Measurements from ENCODE around the gene CES5A.
"Not testable (repeated sequence)": the region's sequence is repeated elsewhere in the genome, so short reads cannot be mapped to it uniquely, and the experiment has no call there.

Gene CES5A

DNA sequence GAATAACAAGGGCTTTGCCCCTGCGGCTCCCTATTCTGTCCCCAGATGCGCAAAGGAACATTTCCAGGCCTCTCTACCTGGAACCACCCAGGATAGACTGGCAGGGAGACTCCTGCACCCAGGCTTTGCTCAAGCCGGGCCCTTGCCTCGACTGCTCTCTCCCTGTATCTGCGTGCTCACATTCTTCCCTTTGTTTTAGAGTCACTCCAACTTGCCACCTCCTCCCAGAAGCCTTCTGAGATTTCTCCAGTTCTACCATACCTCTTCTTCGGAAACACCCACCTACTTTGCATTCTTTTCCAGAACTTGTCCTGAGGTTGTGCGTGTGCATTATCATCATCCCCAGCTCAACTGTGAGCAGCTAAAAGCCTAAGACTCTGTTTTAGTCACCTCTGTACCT, 3.0 kb downstream of the CES5A start:
- no peak for ATAC-seq

DNA sequence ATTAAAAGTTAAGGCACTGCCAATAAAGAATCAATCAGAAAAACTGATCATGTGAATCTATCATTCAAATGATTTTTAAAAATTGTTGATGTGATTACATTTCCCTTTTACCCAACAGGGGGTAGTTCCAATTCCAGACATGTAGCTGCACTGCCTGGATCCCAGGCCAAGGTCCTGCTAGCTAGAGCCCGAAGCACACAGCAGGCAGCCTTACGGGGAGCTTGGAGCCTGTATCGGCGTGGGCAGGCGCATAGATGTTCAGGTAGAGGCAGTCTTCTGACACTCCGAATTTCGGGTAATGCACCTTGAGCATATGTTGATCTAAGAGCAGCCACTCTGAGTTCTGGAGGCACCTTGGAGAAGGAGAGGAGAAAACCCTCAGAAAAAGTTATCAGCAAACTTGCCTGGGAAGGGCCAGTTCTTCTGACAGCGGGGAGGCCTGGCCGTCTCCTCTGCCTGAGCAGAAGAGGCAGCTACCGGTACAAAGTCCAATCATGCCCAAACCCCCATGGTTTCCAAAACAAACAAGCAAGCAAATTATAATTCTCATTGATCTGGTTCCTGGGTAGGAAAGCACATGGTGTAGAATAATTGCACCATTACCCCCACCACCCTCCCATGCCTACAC, 3.6 kb downstream of the CES5A start:
- no peak for ATAC-seq

DNA sequence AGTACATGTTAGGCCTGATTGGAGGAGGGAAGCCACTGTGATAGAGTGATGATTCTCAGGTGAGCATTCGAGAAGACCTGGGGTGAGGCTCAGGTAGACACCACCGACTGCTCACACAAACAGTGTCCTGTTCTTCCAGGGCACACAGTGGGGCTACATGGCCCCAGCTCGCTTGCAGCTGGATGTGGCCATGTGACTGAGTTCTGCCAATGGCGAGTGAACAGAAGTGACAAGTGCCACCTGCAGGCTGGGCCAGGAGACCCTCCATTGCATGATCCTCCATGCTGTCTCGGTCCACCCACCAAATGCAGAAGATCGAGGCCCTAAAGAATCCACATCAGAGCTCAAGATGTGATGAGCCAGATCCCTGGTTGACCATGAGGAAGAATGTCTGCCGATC, 6.2 kb downstream of the CES5A start:
- no peak for ATAC-seq

DNA sequence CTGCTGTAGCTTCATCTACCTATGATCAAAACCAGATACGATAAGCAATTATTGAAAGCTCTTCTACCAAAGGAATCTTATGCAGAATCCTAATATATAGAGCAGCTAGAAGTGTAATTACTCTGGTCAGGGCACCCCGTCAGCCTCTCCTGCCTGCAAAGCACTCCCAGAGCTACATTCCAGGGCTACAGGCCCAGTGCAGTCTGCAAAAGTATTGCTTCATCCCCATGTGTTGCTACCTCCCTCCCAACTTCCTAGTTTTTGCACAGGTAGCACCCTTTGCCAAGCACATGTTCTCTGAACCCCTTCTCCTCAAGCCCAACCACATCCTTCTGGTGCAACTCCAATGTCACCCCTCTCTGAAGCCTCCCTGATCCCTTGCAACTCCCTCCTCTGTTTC, 7.0 kb downstream of the CES5A start:
- ATAC-seq, result no peak

DNA sequence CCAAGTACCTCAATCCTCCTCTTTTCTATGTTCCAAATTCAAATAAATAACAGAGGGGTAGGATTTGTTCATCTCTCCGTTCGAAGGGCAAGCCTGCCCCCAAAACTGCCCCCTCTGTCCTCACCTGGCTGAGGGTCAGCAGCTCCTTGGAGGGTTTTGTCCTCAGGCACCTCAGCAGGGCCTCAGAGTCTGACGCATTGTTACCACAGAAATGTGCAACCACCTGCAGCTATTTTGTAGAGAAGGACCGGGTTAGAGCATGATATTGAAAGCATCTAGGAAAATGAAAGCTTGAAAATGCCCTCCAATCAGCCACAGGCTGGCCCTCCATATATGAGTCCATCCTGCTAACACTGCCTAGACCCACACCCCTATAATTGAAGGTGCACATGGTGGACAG, 13.9 kb downstream of the CES5A start:
- no peak for ATAC-seq

DNA sequence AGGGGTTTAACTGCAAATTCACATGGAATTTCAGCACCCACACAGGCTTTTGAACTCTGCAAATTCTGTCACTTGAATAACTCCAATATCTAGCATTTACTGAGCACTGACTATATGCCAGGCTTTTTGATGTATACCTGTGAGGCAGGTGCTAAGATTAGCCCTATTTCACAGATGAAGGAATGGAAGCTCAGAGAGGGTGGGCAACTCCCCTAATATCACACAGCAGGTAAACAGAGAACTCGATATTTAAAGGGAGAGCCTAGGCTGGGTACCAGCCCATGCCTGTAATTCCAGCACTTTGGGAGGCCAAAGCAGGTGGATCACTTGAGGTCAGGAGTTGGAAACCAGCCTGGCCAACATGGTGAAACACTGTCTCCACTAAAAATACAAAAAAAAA, 17.5 kb downstream of the CES5A start:
- not testable (repeated sequence) for ATAC-seq

DNA sequence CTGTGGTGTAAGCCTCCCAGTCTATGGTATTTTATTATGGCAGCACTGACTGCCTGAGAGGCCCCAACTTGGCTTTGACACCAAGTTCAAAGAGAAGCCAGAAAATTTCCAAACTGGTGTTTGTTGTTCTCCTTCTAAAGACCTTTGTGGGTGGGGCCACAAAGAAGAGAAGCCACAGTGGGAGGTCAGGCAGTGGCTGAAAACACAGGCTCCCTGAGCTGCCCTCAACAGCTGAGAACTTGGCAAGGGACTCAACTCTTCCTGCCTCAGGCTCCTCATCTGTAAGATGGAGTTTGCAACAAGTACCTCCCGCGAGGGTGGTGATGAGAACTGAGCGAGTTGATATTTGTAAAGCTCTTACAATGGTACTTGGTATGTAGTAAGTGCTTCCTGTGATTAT, 18.2 kb downstream of the CES5A start:
- no peak for ATAC-seq

DNA sequence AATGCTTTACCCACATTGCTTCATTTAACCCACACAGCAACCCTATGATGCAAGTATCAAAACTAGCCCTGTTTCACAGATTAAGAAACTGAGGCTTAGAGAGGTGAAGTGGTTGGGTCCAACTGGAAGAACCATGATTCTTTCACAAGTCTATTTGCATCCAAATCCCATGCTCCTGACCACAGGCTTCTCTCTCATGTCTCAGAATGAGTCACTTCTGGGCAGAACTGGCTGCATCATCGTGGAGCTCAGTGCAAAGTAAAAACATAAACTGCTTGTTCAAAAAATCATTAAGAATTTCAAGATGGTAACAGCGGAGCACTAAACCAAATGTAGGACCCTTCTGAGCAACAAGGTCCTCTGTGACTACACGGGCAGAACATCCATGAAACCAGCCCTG, 22.1 kb downstream of the CES5A start:
- ATAC-seq, result no peak

DNA sequence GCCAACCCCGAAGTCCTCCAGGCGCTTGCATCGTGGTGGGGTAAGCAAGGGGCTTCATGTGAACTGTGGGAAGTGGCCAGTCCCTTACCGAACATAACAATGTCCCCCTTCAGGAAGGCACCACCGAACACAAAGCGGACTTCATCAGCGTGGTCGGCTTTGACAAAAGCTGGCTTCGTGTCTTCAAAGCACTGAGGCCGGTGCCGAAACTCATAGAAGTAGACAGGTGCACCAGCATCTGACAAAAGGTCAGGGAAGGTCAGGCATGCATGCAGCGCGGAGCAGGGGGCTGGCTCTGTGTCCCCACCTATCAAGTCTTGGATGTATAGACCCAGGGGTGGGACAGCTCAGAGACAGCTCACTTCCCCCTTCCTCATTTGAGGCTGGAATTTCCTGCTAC, 25.6 kb downstream of the CES5A start:
- no peak for ATAC-seq

DNA sequence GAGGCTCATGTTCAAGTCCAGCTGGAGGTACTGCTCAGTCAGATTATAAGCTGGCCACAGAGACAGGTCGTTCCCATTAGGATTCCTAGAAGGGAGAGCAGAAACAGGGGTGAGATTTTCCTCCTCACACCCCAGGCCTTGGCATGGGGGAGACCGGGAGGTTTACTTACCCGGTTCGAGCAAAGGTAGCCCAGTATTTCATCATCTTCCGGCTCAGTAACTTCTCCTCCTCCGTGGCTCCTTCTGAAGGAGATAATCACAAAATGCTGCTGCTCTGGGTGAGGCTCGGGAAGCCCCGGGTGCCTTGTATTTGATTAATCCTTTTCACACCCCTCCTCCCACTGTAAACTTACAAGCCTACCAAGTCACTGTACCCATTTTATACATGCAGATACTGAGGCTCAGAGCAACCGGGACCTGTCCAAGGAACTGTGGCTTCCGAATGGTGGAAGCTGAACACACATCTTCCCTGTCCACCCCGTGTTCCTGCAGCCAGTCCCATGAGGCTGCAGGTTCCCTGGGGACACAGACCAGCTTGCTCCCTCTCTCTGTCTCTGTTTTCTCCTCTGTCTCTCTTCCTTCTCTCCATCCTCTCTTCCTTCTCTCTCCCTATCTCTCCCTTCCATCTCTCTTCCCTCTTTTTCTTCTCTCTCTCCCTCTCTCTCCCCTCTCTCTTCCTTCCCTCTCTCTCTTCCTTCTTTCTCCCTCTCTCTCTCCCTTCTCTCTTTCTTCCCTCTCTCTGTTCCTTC, 28.4 kb downstream of the CES5A start:
- no peak for ATAC-seq

DNA sequence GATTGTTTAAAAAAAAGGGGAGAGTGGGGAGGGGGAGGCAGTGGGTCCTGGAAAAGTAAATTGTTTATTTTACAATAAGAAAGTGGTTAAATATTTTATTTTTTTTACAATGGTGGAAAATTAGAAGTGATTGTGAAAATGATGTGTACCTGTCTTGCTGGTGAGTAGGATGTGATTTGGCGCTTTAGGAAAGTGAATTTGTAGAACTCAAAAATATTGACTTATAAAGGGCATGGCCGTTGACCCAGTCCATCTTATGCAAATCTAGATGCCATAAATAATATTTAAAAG, 32.1 kb downstream of the CES5A start:
- ATAC-seq, result no peak

DNA sequence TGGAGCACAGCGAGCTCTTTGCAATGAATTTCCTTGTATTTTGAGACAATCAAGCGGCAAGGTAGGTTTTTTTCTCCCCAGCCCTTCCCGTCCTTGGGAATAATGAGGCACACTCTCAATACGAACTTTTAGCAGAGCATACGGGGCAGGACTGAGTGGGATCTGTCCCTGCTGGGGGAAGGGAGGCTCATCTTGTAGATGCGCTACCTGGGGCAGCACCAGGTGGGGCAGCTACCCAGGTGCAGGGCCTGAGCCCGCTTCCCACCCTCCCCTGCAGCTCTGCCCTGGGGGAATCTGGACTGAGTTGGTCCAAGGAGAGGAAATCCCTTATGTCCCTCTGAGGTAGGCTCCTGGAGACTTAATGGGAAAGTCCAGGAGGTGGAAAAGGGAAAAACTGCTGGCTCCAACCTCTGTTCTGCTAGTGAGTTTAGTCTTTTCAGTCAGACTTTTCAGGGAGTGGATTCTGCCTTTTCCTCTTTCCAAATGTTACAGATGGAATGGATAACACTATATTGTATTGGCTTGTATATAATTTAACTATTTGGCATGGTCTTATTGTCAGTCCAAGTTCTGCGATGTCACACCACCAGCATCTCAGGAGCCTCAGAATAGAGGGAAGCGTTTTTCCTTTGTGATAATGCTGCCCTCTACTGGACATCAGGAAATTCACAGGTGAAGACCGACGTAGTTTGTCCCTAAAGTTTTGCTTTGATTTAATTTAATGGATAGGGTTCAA, 32.6 kb downstream of the CES5A start:
- ATAC-seq, result no peak

DNA sequence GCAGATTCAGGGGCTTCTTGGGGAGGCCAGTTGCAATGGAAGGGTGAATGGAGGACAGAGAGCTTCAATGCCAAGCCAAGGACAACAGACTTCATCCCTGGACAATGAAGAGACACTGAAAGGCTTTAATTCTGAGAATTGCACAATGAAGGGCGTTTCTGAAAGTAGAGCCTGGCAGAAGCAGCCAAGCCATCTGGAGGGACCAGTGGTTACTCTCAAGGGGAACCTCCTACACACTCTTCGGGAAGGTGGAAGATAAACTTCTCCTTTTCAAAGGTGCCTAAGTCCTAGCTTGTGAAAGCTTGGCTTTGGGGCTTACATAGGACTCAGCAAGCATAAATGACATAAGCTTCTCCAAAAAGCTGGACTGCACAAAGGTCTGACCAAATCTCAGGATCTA, 36.1 kb downstream of the CES5A start:
- no peak for ATAC-seq

DNA sequence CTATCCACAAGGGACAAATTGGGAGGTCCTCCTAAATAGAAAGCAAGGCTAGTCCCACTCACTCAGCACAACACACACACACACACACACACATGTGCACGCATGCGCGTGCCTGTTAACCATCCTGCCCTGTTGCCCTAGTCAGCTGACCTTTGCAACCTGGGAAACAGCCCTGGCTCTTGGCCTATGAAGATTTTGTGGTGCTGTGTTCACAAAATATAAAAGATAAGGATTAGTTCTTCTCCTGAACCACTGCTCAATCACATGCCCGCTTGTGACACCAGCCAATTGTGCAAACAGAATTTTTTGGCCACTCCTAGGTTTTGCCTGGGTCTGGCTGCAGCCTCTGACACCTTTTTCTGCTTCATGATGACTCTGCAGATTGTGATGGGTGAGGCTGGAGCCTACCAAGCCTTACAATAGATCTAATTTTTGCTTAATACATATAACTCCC, 39.0 kb downstream of the CES5A start:
- no peak for ATAC-seq

DNA sequence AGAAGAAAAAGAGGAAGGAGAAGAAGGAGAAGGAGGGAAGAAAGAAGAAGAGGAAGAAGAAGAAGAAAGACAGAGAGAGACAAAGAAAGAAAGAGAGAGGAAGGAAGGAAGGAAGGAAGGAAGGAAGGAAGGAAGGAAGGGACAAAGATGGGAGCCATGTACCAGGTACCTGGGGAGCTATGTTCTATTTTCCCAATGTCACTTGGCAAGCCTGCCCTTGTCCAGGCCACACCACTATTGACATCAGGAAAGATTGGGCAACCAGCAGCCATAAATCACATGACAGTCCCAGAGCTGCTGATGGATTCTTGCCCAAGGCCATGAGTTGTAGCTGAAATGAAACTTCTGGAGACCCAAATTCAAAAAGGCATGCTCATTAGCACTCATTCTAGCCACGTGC, 39.6 kb downstream of the CES5A start:
- no peak for ATAC-seq

DNA sequence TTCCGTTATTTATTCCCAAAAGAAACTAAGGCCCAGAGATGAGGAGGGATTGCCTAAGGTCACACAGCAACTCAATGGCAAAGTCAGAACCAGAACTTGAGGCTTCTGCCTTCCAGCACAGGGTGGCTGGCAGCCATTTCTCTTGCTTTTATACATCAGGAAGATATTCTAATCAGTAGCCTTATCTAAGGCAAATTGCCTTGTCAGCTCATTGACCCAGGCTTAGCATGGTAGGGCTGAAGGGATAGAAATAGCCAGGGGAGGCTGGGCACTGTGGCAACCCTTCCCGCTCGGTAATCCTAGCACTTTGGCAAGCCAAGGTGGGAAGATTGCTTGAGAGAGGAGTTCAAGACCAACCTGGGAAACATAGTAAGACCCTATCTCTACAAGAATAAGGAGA, 40.0 kb downstream of the CES5A start:
- not testable (repeated sequence) for ATAC-seq

DNA sequence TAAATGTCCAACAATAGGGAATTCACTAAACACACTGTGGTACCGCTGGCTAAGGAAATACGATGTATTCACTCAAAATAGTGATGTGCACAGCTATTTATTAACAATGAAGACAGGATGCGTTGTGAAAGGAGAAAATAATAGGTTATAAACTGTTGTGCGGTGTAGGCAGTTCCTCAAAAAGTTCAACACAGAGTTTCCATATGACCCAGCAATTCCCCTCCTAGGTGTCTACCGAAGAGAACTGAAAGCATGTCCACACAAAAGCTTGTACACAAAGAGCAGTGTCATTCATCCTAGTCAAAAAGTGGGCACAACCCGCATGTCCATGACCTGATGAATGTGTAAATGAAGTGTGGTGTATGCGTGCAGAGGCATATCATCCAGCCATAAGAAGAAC, 41.1 kb downstream of the CES5A start:
- no peak for ATAC-seq

DNA sequence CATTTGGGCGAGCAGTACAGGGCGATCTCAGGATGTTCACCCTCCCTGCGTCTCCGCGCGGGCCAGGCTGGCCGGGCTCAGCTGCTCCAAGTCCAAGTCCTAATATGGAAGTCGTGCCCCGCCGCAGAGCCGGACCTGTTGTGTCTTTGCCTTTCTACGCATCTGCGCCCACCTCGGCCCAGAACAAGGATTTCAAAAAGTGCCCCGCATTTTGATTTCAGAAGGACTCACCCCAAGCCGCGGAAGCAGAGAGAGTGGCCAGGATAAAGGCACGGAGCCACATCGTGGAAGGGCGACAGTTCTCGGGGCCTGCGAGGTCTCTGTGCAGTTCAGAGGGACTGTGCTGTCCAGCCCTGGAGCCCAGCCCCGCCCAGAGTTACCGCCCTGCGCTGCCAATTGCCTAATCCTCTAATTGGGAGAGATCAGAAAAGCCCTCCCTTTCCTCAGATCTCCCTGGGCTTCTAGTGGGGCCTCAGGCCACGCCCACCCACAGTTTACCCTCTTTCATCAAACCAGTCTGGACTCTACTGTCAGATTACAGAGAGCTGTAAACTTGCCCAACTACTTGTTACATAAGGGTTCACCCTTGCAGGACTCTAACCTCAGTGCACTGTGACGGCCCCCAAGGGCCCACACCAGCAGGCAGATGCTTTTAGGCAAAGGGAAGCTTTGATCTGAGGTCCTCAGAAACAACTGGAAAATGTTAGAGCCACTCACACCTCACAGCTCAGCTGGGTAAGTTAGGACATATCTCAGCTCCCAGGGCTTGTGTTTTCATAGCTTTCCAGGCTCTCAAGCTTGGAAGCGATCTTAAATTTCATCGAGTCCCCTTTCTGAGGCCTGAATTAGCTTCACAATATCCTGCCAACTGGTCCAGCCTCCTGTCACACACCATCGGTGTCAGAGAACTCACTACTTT, 42.1 kb downstream of the CES5A start, which contains the start of gene CES1:
TSS of gene CES1 (minus strand) at position 324 of the 919 bp plus-strand sequence. CDS start at position 283, 41 bp downstream.
- no peak for ATAC-seq

DNA sequence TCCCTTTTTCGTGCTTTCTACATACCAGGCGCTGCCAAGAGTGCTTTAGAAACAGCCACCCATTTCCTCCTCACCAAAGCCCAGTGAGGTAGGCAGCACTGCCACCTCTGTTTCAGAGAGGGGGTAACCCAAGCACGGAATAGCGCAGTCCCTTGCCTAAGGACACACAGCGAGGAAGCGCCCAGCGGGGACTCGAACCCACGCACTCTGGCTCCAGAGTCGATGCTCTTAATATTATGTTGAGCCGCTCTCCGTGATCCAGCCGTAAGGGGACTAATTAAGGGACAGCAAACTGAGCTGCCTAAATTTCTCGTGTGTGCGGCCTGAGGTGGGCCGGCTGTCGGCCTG, 42.8 kb downstream of the CES5A start:
- no peak for ATAC-seq

DNA sequence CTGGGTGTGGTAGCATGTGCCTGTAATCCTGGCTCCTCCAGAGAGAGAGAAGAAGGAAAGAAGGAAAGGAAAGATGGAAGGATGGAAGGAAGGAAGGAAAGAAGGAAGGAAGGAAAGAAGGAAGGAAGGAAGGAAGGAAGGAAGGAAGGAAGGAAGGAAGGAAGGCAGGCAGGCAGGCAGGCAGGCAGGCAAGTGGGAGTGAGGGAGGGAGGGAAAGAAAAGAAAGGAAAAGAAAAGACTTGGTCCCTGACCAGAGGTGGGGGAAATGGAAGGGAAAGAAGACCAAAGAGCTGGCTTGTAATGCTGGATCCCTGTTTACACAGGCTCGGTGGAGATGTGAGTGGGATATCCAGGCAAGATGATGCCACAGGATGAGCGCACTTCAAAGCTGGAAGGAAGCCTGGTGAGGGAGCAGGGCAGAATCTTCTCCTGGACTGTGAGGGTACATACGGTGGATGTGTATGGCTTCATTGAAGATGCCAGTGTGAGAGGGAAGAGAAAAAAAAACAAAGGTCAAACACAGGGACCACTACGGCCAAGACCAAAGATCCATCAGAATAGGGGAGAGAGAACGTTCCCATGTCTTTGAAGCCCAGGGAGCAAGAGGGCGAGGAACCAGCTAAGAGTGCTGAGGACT, 44.4 kb downstream of the CES5A start:
- no peak for ATAC-seq

DNA sequence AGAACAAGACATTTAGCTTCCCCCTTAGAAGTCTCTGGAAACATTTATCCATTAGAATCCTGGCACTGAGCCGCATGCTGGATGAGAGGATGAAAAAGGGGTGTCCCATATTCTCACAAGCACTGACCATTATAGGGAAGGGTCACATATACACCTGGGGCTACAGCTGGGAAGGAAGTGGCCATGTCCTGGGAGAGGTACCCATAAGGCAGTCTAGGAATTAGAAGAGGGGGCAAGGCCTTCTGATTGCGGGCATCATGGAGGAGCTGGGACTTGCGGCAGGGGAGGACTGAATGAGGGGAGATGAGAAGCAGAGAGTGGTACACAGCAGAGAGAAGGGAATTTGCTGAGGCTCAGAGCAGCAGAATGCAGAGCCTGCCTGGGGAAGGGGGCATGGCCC, 45.9 kb downstream of the CES5A start:
- ATAC-seq, result not testable (repeated sequence)

DNA sequence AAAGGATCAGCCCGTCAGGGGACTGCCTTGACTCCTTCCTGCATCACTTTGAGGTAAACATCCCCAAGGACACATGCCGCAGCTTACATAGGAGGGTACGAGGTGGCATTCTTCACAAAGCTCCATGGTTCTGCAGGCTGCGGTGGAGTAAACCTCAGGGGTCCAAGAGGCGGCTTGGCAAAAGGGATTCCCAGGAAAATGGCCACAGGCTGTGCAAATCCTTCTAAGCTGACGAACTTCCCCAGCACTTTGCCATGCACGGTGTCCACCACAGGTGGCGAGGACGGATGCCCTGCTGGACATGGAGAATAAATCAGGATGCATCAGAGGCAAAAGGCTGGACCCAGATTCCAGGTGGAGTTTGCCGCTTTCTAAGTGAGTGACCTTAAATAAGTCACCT, 46.5 kb downstream of the CES5A start:
- ATAC-seq, result no peak

All from activated CD4-positive, CD25-positive, alpha-beta regulatory T cell treated with anti-CD3 and anti-CD28 coated beads, Interleukin-2, amount 50 U/mL, for 24 hours (primary cell).